SW480 (cell line): Measurements from ENCODE around the gene POFUT1.
"Not testable (repeated sequence)": the region's sequence is repeated elsewhere in the genome, so short reads cannot be mapped to it uniquely, and the experiment has no call there.

Experiments
- DNase-seq: peaks from one replicate; pipeline ENCODE4 v3.0.0-alpha.2; 2016; ENCODE audit warnings: low spot score

Gene POFUT1

DNA sequence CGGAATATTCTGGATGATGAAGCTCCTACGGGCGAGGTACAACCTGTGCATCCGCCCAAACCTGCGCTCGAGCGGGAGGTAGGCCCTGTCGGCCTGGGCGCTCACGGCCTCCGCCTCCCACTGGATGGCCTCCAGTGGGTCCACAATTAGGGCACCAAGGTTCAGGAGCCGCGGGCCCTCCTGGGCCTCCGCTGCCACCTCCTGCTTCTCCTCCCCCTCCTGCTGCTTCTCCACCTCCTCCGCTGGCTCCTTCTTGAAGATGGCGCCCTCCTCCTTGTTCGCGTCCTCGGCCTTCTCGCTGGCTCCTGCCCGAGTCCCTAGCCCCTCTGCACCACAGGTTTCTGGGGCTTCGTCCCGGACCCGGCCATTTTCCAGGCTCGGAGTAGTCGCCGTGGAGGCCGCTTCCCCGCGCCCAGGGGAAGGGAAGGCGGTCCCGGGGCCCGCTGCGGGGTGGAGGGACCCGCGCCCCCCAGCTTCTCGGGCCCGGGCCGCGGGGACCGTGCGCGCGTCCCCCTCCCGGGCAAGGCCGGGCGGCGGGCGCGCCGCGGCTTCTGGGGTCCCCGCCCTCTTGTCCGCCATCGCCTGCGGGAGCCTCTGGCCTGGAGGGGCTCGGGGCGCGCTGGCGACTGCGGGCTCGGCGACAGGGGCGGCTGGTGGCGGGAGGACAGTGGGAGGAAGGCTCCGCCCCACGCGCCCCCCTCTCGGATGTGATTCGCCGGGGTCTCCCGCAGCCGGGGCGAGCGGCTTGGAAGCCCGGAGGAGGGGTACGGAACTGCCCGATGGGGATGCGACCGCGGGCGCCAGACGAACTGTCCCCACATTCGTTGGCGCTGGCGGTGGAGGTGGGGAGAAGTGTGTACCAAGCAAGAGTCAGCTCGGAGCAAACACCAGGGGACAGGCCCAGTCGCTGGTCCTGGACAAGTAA lies 17.7 kb upstream of the POFUT1 start:
- DNase-seq, result no peak

DNA sequence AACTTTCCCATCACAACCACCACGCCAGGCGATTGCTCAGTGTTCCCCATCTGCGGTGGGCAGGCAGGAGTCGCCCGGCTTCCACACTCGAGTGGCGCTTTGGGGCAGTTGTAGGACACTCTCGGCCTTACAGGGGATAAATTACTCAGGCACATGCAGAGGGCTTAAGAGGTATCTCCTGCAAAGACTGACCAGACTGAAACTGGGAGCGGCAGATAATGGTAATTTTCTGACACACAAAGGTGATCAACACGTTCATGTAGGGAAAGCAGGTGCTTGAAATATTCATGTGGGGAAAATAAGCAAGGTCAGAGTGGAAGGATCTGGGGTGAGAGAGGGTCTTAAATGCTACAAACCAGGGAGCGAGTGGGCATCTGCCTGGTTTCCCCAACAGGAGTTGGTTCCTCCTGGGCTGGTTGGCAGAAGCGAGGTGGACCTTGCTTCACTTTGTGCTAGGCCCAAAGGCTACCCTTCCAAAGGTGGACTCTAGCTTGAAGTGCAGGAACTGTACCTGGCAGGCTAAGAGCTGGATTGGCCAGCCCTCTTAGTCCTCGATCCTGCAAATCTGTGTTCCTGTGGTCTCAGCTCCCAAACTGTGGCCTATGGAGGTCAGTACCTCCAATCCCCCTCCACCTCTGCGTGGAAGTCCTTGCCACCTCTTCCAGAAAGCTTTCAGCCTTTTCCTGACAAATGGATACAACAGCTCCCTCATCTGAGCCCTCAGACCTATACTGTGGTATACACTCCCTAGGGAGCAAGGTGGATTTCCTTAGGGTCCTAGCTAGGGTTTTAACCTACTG lies 16.9 kb upstream of the POFUT1 start:
- no peak for DNase-seq

DNA sequence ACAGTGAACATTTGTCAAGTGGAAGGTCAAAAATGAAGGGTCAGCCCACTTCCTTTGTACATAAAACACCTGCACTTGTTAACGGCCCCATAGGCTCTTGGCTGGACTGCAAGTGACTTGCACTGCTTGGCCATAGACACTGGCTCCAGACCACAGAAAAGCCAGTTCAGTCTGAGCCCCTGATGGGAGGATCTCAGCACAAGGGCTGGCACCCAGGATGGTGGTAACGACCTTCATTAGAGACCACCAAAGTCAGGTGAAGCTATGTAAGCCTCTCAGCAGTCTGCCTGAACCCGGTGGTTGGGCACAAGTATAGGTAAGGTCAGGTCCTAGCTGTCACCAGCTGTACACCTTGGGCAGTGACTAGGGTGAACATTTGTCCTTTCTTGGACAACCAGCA lies 16.3 kb upstream of the POFUT1 start:
- DNase-seq, result no peak

DNA sequence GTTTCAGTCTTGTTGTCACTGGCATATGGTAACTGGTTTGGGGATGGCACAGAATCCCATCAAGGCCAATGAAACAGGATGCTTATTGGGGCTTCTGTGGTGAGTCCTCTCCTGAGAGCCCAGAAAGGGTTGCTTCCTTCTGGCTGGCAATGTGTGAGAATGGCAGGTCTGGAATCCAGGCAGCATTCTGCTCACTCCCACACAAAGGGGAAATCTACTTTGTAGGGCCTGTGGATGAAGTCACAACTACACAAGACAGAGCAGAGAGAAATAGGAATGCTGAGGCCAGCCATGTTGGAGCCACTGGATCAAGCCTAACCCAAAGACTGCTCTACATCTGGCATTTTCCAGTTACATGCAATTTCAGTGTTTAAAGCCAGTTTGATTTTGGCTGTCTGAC lies 15.8 kb upstream of the POFUT1 start:
- no peak for DNase-seq

DNA sequence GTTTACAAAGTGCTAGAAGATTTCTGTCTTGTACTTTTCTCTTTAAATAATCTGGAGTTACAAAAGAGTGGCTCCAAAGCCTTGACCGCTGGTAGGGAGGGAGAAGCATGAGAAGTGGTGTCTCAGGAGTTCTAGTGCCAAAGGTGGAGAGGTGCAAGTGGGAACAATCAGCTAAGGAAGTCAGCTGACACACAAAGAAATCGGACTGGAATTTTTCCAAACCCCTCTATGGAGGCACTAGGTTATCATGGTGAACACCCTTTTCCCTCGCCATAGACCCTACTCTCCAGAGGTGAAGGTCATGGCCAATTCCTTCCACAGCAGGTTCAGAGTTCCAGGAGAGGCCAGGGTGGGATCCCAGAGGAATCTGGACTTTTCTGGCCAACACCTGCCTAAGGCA lies 15.0 kb upstream of the POFUT1 start:
- DNase-seq, result no peak

DNA sequence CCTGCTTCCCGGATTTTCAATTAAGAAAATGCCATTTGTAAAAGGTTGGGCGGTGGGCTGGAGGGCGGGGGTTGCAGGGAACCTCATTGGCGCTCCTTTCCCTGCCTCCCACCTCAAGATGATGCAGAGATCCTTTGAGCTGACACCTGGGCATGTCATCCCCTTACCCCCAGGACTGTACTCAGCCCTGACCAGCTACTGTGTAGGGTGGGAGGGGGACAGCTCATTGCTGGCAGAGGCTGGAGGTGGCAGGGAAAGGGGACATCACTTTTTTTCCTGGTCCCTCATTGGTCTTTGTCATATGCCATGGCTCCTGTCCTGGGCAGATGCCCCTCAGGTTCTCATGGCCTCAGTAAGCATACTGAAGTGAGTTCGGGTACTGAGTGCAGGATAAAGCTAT lies 14.3 kb upstream of the POFUT1 start:
- not testable (repeated sequence) for DNase-seq

DNA sequence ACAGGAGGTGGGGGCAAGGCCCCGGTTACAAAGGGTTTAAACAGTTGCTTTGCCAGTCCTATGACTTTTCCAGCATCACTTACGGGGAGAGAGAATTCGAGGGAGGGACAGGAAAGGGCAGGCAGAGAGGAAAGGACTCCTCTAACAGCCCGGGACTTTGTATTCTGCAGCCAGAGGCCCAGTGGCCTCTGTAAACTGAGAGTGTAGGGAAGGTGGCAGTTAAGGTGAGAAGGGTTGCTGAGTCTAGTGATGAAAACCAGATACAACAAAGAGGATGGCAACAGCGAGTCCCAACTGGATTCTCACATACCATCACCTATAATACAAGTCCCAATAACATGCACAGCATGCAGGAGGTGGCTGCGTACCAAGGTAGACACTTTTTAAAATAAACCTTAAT lies 13.7 kb upstream of the POFUT1 start:
- no peak for DNase-seq

DNA sequence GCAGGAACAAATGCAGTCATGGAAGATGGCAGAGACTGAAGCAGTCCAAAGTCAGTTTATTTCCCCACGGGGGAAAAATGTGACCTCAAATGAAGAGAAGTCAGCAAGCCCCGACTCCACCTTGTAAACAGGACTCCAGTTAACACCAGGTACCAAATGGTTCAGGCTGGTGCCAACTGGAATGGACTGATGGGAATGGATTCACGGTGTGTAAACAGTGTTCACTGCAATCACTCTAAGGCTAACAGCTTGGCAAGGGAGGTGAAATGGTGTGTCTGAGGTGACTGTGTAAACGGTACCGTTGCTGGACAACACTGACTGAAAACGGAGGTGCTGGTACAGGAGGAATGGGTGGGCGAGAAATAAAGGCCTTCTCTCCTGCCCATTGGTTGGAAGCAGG lies 12.1 kb upstream of the POFUT1 start:
- no peak for DNase-seq

DNA sequence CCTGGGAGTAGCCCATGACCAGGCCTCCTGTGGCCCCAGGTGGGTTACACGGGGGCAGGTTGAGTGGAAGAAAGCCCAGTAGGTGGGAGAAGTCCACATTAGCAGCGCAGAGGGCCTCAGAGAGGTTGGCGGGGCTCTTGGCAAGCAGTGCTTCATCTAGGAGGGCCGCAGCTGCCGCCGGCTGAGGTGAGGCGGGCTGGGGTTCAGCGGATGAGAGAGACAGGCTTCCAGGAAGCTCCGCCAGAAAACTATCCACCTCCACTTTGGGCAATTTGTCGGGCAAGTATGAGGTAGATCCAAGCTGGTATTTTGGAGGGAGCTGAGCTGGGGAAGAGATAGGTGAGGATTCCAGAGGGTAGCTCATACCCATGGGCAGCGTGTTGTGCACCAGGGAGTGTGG lies 11.1 kb upstream of the POFUT1 start:
- not testable (repeated sequence) for DNase-seq

DNA sequence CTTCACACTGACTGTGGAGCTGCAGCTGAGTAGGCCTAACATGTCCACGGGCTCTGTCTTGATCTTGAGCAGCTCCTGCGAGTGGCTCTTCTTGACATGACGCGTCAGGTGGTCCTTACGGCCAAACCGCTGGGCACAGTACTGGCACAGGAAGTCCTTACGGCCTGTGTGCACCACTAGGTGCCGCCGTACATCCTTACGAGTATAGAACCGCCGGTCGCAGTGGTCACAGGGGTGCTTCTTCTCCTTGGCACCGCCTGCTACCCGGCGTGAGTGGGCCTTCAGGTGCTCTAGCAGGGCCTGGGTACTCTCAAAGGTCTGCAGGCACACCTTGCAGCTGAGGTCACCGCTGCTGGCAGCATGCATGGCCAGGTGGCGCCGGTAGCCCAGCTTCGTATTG lies 10.5 kb upstream of the POFUT1 start:
- DNase-seq, result not testable (repeated sequence)

DNA sequence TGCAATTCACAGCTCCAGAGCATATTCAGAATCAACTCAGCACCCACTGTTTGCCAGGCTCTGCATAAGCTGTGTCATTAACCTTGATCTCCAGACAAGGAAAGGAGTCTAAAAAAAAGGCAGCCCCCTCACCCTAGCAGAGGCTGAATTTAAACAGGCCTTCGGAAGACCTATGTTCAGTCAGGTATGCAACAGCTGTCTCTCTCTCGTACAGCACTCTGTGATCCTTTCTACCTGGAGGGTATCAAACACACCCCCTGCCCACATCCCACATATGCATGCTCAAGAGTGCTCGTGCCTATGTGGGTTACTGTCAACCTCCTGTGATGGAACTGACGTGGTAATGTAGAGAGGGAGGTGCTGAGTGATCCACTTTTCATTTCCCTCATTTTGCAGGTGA lies 8.7 kb upstream of the POFUT1 start:
- no peak for DNase-seq

DNA sequence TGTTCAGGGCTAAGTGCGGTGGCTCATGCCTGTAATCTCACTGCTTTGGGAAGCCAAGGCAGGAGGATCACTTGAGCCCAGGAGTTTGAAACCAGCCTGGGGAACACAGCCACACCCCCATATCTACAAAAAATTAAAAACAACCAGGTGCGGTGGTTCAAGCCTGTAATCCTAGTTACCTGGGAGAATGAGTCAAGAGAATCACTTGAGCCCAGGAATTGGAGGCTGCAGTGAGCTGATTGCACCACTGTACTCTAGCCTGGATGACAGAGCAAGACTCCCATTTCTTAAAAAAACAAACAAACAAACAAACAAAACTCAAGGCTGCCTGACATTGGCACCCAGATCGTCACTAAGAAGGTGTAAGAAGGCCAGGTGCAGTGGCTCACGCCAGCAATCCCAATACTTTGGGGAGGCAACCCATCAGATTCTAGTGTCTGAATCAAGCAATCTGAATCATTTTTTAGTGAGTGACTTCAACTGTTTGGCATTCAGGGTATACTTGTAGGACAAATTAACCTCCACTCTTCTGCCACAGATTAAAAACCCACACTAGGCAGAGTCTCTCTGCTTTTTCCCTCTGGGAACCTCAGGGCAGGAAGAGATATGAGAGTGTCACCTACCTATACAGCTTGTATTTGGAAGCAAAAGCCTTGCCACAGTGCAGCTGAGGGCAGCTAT lies 6.2 kb upstream of the POFUT1 start:
- no peak for DNase-seq

DNA sequence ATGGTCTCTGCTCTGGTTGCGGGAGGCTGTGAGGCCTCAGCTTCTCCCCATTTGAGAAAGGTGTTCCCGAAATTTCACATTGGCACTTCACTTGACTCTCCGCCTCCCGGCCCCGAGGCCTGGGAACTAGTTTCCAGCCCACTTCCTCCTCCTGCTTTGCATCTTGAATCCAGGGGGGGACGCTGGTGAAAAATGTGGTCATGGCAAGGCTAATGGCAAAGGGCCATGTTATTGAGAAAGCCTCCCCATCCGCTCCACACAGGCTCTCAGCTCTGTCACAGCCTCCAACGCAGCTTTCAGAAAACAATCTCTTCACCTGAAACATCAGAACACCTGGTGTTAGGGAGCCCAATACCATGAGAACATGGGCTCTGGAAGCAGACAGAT lies 5.7 kb upstream of the POFUT1 start:
- DNase-seq, result no peak

DNA sequence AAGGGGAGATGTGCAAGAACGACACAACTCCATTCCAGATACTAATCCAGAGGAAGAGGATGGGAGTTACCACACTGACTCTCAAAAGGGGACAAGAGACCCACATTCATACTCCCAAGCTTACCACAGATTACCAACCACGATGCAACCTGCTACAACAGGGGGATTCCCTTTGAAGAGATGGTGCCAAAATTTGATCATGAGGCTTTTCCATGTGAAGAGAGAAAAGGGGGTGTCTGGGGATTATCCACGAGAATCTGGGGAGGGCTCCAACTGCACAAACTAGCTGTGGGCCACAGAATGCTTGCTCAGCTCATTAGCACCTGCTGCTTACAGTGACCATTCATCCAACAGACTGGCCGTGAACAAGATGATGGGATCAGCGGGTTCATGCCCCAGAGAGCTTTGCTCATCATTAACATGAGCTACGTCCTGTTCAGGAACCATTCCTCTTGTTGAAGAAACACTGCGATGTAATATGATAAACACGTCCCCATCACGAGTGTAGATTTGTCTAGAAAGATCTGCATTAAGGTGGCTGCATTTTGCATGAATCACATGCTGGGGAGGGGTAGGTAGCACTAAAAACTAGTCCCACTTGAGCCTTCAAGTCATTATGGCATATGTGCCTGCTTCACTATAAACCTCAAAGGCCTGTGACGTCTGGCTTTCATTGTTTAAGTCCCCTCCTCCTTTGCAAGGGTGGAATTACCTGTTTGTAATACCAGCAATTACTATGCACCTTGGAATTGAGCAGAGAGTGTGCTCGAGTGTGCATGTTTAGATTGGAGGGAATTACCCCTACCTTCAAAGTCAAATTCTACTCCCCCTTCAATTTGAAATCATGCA lies 4.1 kb upstream of the POFUT1 start:
- DNase-seq, result no peak

DNA sequence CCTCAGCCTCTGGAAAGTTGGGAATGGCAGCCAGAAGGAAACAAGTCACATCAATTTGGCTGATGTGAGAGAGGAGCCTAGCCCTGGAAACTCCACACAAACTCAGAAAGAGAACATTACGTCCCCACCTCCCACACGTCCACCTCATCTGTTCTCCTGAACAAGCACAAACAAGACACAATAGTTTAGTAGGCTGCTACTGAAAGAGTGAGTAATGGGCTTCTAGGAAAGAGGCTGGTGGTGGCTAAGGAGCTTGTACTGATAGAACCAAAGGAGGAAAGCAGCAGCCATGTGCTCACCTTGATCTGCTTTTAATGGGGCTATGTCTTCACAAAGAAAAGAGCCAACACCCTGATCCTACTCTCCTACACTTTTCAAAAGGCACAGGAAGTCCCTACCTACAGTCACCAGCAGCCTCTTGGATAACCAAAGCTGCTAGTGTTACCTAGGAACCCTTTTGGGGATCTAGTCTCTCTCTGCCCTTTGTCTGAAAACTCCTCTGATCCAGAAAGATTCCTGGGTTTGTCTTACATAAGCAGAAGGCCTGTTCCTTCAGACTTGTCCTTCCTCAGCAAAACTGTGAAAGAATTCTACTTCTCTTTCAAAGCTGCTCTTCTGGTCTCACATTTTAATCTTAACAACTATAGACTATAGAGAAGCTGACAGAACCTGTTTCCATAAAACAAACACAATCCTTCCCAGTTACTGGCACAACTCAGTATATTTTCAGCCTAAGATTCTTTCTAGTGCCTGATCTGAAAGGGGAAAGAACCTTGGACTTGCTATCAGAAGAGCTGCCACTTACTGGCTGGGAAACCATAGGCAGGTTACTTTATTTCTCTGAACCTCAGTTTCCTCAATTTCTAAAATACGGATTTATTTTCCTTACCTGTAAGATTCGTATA lies 3.2 kb upstream of the POFUT1 start:
- DNase-seq, result no peak

DNA sequence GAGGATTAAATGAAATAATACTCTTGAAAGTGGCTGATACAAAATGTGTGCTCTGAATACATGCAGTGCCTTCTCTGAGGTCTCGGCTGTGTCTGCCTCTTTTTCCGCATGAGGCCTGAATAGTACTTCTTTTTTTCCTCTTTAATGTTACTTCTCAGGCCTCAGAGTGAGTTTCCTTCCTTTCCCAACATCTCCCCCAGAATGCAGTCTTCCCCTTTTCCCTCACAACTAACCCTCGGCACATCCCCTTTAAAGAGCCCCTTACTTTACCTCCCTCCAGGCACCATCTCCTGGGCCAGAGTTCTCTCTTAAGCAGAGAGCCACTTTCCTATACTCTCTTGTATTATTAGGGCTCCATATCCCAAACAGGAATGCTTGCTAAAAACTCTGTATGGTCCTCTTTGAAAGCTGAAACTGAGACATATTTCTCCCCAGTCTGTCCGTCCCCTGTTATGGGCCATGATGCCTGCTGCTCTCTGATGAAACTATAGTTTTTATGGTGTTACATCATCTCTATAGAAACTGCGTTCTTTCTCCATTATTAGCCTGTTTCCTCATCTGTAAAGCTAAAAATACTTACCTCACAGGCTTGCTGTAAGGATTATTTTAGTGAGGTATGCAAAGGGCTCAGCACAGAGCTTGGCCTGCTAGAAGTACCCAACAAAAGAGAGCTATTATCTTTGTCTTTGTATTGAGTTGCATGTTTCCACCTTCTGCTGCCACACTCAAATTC lies 2.4 kb upstream of the POFUT1 start:
- no peak for DNase-seq

DNA sequence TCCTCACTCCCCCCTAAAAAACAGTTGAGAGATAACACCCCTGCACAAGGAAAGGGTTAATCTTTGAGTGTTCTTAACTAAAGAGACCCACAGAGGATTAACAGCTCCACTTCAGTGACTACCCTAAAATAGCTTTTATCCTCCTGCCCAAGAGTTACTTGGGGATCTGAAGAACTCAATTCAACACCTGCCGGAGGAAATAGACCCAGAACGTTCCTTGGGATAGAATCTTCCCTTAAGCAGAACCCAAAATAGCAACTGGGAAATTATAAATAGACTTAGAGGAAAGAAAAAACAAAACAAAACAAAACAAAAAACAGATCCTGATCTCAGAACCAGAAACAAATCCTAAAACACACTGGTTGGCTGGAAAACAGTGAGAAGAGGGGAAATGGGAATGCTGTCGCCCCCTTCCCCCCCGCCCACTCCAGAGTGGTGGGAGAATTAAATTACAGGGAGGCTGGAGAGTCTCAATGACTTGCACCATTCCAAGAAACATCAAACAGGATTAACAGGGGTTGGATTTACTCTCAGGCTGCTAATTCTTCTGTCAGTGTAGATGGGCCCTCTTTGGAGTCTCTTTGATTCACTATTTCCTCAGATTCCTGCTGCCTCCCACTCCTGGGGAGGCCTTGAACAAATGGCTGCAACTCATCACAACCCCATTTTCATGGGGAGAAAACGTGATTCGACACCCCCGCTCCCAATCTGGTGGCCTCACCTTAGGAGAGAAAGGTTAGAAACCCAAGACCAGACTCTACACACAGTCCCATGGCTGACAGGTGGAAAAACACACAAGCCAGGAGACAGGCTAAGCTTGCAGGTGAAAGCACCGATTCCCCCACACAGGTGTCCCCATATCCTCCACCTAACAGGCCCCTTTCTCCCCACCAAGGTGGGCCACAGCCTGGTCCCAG lies 1.6 kb upstream of the POFUT1 start:
- no peak for DNase-seq

DNA sequence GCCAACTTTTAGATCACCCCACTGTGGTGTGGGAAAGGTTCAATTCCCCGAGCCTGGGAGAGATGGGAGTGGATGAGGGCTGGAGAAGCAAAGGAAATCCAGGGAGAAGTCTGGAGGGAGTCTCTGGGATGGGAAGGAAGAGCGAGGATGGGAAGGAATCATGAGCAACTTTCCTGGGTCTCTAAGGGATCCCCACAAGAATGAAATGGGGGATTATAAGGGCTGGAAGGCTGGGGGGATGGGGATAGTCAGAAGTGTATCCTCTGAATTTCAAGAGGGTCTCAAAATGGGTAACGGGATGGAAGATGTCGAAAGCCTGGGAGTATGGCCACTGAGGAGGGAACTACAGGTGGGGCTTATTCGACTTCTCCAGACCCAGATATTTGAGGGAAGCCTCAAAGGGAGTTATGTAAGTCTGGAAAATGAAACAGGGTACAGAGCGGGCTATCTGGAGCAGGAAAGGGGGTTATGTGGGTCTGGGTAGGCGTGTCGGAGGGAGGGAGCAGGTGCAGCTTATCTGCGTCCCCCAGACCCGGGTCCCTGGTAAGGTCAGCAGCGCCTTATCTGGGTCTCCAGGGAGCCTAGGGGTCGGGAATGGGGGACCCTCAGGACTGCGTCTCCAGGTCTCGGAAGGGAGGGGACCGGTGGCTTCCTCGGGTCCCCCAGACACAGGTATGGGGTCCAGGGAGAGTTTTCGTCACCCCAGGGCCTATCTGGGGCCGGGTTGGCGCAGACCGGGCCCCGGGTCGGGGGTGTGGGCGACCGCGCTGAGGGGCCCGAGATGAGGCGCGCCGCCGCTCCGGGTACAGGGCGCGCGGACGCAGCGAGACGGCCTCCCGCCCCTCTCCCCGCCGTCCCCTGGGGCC lies 687 bp upstream of the POFUT1 start:
- DNase-seq, result no peak
